Measurements from ENCODE around the gene LOXL1. TPM values are rescaled to one million over a fixed set of nuclear protein-coding genes. Genes with fewer than 3 reads are reported as not detected.

The LOXL1 gene
- total RNA-seq, 1 experiment from 2014 or later = 249 TPM

GRCh38 chr15:73942751-73943270 is 16.5 kb downstream of the LOXL1 start:
- TF ChIP-seq CTCF (conservative IDR thresholded peaks at IDR 0.05; ENCODE audit: low read depth, low read length) (no peak), EZH2phosphoT487 (IDR thresholded peaks at IDR 0.05; ENCODE audit: borderline replicate concordance, low read length) (no peak), EZH2 (IDR thresholded peaks at IDR 0.05; ENCODE audit: low read length, unreplicated experiment) (no peak)
- DNase-seq (no peak), ATAC-seq (no peak)
- Histone ChIP-seq H3K27me3 (ENCODE audit: low read length) (no peaks in the 10 kb centered on the region), H2AFZ (ENCODE audit: low read length) (no peak overlapping the region), H3K4me1 (ENCODE audit: insufficient read depth, low read length) (peaks cover 61% of the 10 kb centered on the region), H3K27ac (ENCODE audit: low read length) (peak overlapping the region; percentile 96), H3K4me2 (ENCODE audit: low read length) (peak overlapping the region; percentile 66), H3K79me2 (ENCODE audit: low read length) (peaks cover 63% of the 10 kb centered on the region), H3K4me3 (ENCODE audit: low read length) (no peak overlapping the region), H3K9ac (ENCODE audit: low read length) (peak overlapping the region; percentile 10; the same call in 1 of the 2 replicates), H3K9me2 (replicated peaks; ENCODE audit: low read length) (no peaks in the 10 kb centered on the region), H3K36me3 (ENCODE audit: low read depth, low read length) (peaks cover 44% of the 10 kb centered on the region), H3F3A (ENCODE audit: low read length, unreplicated experiment) (peaks cover 4% of the 10 kb centered on the region), H4K20me1 (ENCODE audit: low read length) (no peaks in the 10 kb centered on the region), H3K9me3 (ENCODE audit: low read length) (no peaks in the 10 kb centered on the region)
- intact Hi-C loops (cut with micrococcal nuclease) = no loop called here
- ChIA-PET CTCF (no interaction called here), POLR2A (ENCODE audit: unreplicated experiment) (no interaction called here)
- no TSS peak for BruUV-seq (replicated peaks)

GRCh38 chr15:73944161-73945129 is 18.2 kb downstream of the LOXL1 start:
- POLR2A ChIA-PET (ENCODE audit: unreplicated experiment) = no interaction called here

More at GRCh38 chr15:73944161-73945129, 18.2 kb downstream of the LOXL1 start:
- Histone ChIP-seq H3K27ac (ENCODE audit: low read length) (peak overlapping the region; percentile 26), H3K4me1 (ENCODE audit: insufficient read depth, low read length) (peaks cover 52% of the 10 kb centered on the region), H3K4me3 (ENCODE audit: low read length) (no peak overlapping the region), H3F3A (ENCODE audit: low read length, unreplicated experiment) (peaks cover 4% of the 10 kb centered on the region), H3K79me2 (ENCODE audit: low read length) (peaks cover 46% of the 10 kb centered on the region), H3K9ac (ENCODE audit: low read length) (no peak overlapping the region), H3K4me2 (ENCODE audit: low read length) (no peak overlapping the region), H3K36me3 (ENCODE audit: low read depth, low read length) (peaks cover 54% of the 10 kb centered on the region), H4K20me1 (ENCODE audit: low read length) (no peaks in the 10 kb centered on the region), H3K9me2 (replicated peaks; ENCODE audit: low read length) (no peaks in the 10 kb centered on the region), H3K9me3 (ENCODE audit: low read length) (no peaks in the 10 kb centered on the region), H3K27me3 (ENCODE audit: low read length) (no peaks in the 10 kb centered on the region), H2AFZ (ENCODE audit: low read length) (no peak overlapping the region)
- no peak for TF ChIP-seq CTCF (conservative IDR thresholded peaks at IDR 0.05; ENCODE audit: low read depth, low read length)
- TF ChIP-seq EZH2phosphoT487 (IDR thresholded peaks at IDR 0.05; ENCODE audit: borderline replicate concordance, low read length) = no peak
- no peak for TF ChIP-seq EZH2 (IDR thresholded peaks at IDR 0.05; ENCODE audit: low read length, unreplicated experiment)
- CTCF ChIA-PET = no interaction called here
- no TSS peak for BruUV-seq (replicated peaks)
- ATAC-seq = no peak
- intact Hi-C loops (cut with micrococcal nuclease) = no loop called here
- DNase-seq = no peak

Data from PC-3 (cell line).